Natural killer cell treated with Interleukin-12 subunit alpha and Interleukin-12 subunit beta and Interleukin-15 and Interleukin-18, amount 100 ng/mL, for 72 hours (primary cell): ENCODE results near the gene UBE2C. TPM values are rescaled to one million over a fixed set of nuclear protein-coding genes. Genes with fewer than 3 reads are reported as not detected.
"Not testable (repeated sequence)": the region's sequence is repeated elsewhere in the genome, so short reads cannot be mapped to it uniquely, and the experiment has no call there.

Source experiments
- ATAC-seq, 2 donors: fragments of 150-1000 bp; cut with Tn5 transposase in 1 of 2; sonication (Bioruptor Pico), chemical (Tn5 transposase) in 1 of 2; 2 replicates each; pipeline ENCODE4 v1.10.0; 2021
- DNase-seq: peaks from one replicate; pipeline ENCODE4 v3.0.0; 2022; ENCODE audit warnings: low spot score
- H3K27ac Mint-ChIP-seq, 2 donors: 1 replicate in 1 of 2; 2 replicates in 1 of 2; pipeline ENCODE4 v1.8.0; 2022; ENCODE audit warnings: mixed read lengths in 2 of 2, mild to moderate bottlenecking in 1 of 2, moderate library complexity in 1 of 2
- H3K27me3 Mint-ChIP-seq, 2 donors: 1 replicate in 1 of 2; 2 replicates in 1 of 2; pipeline ENCODE4 v1.8.0; 2022; ENCODE audit warnings: mixed read lengths in 2 of 2
- H3K36me3 Mint-ChIP-seq: one replicate; pipeline ENCODE4 v1.8.0; 2022; ENCODE audit warnings: mixed read lengths
- H3K4me1 Mint-ChIP-seq, 2 donors: 1 replicate in 1 of 2; 2 replicates in 1 of 2; pipeline ENCODE4 v1.8.0; 2022; ENCODE audit warnings: low read depth in 2 of 2, mixed read lengths in 2 of 2, mild to moderate bottlenecking in 1 of 2
- H3K4me3 Mint-ChIP-seq: one replicate; pipeline ENCODE4 v1.8.0; 2022; ENCODE audit warnings: mixed read lengths
- H3K9me3 Mint-ChIP-seq: 2 replicates; pipeline ENCODE4 v1.8.0; 2022; ENCODE audit warnings: mixed read lengths
- total RNA-seq, 2 donors: library from RNA; stranded (reverse); gene quantifications; one replicate each; pipeline ENCODE4 v1.2.3, GENCODE V29; 2022

Gene UBE2C
- total RNA-seq, result 100 to 1,000 TPM in 1 of 2 donors, 10 to 100 TPM in 1; 89.7 to 139 TPM

DNA sequence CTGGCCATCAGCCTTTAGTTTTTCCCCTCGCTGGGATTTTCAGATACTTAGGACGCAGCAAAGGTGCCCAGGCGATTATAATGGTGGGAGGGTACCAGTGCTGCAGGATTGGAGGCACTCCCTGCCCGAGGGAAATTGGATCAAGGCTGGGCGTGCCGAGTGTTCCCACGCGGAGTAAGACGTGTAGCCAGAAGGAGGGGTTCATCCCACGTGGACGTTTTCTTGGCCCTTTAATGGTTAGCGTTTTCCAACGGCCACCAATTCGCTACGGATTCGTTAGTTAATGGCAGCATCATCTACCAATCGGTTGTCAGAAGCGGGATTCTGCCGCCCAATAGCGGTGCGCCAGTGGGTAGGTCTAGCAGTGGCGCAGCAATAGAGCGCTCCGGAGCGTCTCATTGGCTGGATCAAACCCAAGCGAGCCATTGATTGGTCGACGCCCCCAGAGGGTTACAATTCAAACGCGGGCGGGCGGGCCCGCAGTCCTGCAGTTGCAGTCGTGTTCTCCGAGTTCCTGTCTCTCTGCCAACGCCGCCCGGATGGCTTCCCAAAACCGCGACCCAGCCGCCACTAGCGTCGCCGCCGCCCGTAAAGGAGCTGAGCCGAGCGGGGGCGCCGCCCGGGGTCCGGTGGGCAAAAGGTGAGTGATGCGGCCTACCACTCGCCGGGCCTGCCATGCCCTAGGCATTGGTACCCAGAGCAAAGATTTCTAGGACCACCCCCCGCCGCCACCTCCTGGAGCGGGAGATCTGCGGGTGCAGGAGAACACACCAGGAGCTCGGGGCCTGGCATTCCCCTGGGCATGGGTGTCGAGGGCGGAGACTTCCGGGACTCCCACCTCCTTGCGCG, at the start of gene UBE2C:
UBE2C (plus strand) TSS at position 488 of the 849 bp plus-strand sequence; CDS start at position 540, 52 bp downstream.
- H3K27me3 Mint-ChIP-seq, result no peaks in the 10 kb centered on the region
- peak; percentile 99 to 100 for ATAC-seq
- peaks cover 12 to 18% of the 10 kb centered on the region in 2 donors for H3K4me1 Mint-ChIP-seq
- peak within 1 kb of the TSS; percentile 95 for H3K4me3 Mint-ChIP-seq
- no peaks in the 10 kb centered on the region for H3K9me3 Mint-ChIP-seq
- H3K36me3 Mint-ChIP-seq, result peaks cover 26% of the 10 kb centered on the region
- DNase-seq, result peak; percentile 96
- H3K27ac Mint-ChIP-seq, result peak within 1 kb of the TSS; percentile 76 to 87

DNA sequence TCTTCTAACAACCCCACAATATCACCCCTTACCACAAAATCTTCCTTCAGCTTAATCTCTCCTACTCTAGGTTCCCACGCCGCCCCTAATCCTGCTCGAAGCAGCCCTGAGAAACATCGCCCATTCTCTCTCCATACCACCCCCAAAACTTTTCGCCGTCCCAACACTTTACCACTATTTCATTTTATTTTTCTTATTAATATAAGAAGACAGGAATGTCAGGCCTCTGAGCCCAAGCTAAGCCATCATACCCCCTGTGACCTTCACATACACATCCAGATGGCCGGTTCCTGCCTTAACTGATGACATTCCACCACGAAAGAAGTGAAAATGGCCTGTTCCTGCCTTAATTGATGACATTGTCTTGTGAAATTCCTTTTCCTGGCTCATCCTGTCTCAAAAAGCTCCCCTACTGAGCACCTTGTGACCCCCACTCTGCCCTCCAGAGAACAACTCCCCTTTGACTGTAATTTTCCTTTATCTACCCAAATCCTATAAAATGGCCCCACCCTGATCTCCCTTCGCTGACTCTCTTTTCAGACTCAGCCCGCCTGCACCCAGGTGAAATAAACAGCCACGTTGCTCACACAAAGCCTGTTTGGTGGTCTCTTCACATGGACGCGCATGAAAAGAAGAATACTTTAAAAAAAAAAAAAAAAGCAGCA, 47.7 kb upstream of the UBE2C start:
- H3K27ac Mint-ChIP-seq, result not testable (repeated sequence)

DNA sequence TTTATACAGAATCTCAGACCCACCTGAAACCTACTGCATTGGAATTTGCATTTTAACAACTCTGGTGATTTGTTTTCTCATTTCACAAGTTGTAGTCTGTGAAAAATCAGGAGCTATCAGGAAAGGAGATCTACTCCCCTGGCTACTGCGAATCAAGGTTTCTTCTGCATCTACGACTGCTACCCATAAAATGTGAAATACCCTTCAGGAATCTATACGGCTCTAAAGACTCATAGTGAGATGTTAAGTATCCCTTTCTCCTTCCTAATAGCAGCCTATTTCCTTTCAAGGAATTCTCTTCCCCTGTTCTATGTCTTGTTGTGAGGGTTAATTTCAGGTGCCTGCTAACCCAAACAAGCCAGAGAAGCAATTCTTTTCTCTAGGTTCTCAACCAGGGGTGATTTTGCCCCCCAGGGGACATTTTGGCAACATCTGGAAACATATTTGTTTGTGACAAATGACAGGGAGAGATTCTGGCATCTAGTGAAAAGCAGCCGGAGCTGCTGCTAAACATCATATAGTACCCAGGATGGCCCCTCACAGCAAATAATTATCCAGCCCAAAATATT, 47.1 kb upstream of the UBE2C start:
- no peak overlapping the region for H3K27ac Mint-ChIP-seq

More for the DNA sequence above, 47.7 kb upstream of the UBE2C start:
- not testable (repeated sequence) for H3K9me3 Mint-ChIP-seq, ATAC-seq, H3K36me3 Mint-ChIP-seq, DNase-seq, H3K4me3 Mint-ChIP-seq, H3K4me1 Mint-ChIP-seq
- peaks cover 12 to 17% of the 10 kb centered on the region in 2 donors for H3K27me3 Mint-ChIP-seq

DNA sequence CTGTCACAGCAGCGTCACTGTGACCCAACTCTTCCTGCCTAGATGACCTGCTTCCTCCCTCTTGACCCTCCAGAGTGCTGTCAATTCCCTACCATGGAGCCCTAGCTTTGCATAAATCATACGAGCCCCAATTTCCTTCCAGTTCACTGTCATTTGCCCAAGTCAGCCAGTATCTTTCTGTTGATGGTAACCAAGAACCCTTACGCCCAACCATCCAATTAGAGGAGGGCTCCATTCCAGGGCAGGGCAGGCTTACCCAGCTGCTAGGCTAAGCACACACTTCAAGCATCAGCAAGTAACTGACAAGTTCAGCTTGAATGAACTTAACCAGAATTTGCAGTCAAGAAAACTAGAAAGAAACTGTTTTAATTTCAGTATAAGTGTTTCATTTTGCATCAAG, 46.5 kb upstream of the UBE2C start:
- ATAC-seq (no peak), DNase-seq (no peak)
- Mint-ChIP-seq H3K27me3 (peaks cover 6 to 7% of the 10 kb centered on the region in 2 donors), H3K36me3 (no peaks in the 10 kb centered on the region), H3K9me3 (no peaks in the 10 kb centered on the region), H3K27ac (no peak overlapping the region), H3K4me1 (peaks cover 0 to 2% of the 10 kb centered on the region in 2 donors), H3K4me3 (no peak overlapping the region)

More for the DNA sequence above, 47.1 kb upstream of the UBE2C start:
- Mint-ChIP-seq H3K4me1 (no peaks in the 10 kb centered on the region), H3K9me3 (no peaks in the 10 kb centered on the region), H3K27me3 (peaks cover 12% of the 10 kb centered on the region in 2 donors), H3K36me3 (no peaks in the 10 kb centered on the region), H3K4me3 (no peak overlapping the region)
- ATAC-seq (no peak), DNase-seq (no peak)

DNA sequence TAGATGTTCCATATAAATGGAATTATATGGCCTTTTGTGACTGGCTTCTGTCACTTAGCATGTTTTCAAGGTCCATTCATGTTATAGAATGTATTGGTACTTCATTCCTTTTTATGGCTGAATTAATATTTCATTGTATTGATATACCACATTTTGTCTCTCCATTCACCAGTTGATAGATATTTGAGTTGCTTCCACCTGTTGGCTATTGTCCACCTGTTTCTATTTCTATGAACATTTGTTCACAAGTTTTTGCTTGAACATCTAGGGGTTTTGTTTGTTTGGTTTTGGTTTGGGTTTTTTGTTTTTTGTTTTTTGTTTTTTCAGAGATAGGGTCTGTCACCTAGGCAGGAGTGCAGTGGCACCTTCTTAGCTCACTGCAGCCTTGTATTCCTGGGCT, 44.0 kb upstream of the UBE2C start:
- H3K4me1 Mint-ChIP-seq, result peaks cover 0 to 6% of the 10 kb centered on the region in 2 donors
- no peak overlapping the region for H3K27ac Mint-ChIP-seq
- H3K4me3 Mint-ChIP-seq, result no peak overlapping the region
- H3K9me3 Mint-ChIP-seq, result no peaks in the 10 kb centered on the region
- H3K27me3 Mint-ChIP-seq, result peaks cover 0 to 3% of the 10 kb centered on the region in 2 donors
- no peak for DNase-seq
- H3K36me3 Mint-ChIP-seq, result no peaks in the 10 kb centered on the region
- no peak for ATAC-seq

DNA sequence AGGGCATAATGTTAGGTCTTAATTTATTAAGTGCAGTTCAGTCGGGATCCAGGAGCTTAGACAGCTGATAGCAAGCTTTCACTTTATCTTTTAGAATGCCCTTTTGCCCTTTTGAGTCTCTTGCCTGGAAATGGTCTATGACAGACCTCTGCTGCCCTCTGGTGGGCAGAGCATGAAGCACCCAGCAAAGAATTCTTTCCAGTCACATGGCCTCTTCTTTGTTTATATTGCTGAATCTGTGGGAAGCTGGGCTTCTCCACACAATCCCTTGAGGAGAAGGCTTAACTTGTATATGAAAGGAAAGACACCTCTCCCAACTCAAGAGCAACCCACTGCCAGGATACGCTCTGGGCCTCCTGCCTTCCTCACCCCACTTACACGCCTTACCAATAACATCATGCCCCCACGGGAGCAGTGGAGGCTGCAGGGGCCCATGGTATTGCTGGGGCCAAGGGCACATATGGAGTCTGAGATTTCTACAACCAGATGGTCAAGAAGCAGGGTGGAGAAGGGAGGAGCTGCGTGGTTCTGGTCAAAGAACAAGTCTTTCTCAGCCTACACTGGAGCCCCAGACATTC, 41.2 kb upstream of the UBE2C start:
- H3K27me3 Mint-ChIP-seq, result peaks cover 5 to 13% of the 10 kb centered on the region in 2 donors
- no peaks in the 10 kb centered on the region for H3K9me3 Mint-ChIP-seq

DNA sequence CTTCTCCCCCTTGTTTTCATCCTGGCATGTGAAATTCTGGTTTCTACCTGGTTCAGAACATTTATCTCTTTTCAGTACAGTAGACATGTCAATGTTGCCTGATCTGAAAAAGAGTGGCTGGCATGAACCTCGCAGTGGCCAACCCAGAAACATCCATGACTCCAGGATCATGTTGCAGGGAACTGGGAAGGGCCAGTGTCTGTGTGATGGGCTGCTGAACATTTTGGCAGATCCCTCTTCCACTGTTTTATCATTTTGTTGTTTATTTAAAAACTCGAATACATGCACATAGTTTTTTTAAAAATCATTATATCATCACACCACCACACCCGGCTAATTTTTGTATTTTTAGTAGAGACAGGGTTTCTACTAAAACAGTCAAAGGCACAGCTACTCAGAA, 39.8 kb upstream of the UBE2C start:
- H3K9me3 Mint-ChIP-seq, result no peaks in the 10 kb centered on the region
- H3K27me3 Mint-ChIP-seq, result peaks cover 5 to 13% of the 10 kb centered on the region in 2 donors
- no peak for ATAC-seq
- peaks cover 0 to 6% of the 10 kb centered on the region in 2 donors for H3K4me1 Mint-ChIP-seq
- no peak for DNase-seq
- H3K27ac Mint-ChIP-seq, result no peak overlapping the region
- no peak overlapping the region for H3K4me3 Mint-ChIP-seq
- H3K36me3 Mint-ChIP-seq, result no peaks in the 10 kb centered on the region

More for the DNA sequence above, 41.2 kb upstream of the UBE2C start:
- H3K27ac Mint-ChIP-seq, result no peak overlapping the region
- ATAC-seq (peak in 1 of 2 donors; percentile 73), DNase-seq (peak; percentile 77)
- H3K4me1 Mint-ChIP-seq, result peaks cover 0 to 6% of the 10 kb centered on the region in 2 donors
- no peak overlapping the region for H3K4me3 Mint-ChIP-seq
- no peaks in the 10 kb centered on the region for H3K36me3 Mint-ChIP-seq

DNA sequence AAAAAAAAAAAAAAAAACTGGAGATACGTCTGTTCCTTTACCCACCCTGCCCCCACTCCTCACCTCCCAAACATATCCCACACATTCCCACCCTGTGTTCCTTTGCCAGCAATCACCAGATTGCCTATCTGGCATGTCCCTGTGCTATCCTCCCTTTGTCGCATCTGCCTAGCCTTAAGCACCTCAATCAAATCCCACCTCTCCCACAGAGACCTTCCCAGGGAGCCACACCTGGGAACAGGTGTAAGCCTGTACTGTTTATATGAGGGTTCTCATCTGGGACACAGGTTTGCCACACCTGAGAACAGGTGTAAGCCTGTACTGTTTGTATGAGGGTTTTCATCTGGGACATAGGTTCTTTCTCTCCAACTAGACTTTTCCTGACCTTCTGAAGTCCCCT, 37.5 kb upstream of the UBE2C start:
- Mint-ChIP-seq H3K27me3 (peaks cover 7 to 13% of the 10 kb centered on the region in 2 donors), H3K4me3 (no peak overlapping the region), H3K4me1 (peaks cover 0 to 6% of the 10 kb centered on the region in 2 donors), H3K27ac (no peak overlapping the region), H3K9me3 (no peaks in the 10 kb centered on the region), H3K36me3 (no peaks in the 10 kb centered on the region)
- no peak for ATAC-seq
- DNase-seq, result no peak

DNA sequence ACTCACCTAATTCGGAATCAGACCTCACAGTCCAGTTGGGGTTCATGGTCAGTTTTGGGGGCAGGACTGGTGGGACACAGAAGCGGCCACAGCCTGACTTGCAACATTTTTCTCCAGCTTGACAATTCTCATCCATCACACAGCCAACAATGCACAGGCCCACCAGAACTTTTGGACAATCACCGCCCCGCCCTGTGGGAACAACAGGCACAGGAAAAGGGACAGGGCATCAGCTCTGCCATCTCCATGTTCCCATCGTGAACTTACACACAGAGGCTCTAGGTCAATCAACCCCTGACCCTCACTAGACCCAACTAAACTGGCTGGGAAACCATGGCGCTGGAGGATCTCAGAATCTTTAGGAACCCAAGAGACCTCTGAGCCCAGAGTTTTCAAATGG, 37.0 kb upstream of the UBE2C start:
- H3K4me1 Mint-ChIP-seq, result peaks cover 0 to 6% of the 10 kb centered on the region in 2 donors

DNA sequence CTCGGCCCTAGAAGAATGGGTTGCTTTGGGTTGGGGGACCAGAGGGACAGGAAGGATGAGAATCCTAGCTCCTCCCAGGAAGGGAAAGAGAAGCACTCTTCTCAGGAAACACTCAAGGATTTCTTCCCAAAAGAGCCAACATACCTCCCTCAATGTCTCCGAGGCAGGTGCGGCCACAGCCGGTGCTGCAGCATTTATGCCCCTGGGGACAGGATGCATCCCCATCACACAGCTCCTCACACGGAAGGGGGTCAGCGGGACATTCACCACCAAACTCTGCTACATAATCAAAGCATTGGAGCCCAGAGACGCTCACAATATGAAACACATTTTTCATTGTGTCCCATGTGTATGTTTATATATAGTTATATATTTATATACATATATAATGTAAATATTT, 35.5 kb upstream of the UBE2C start:
- DNase-seq (no peak), ATAC-seq (no peak)
- peaks cover 7 to 13% of the 10 kb centered on the region in 2 donors for H3K27me3 Mint-ChIP-seq
- H3K4me1 Mint-ChIP-seq, result no peaks in the 10 kb centered on the region
- H3K9me3 Mint-ChIP-seq, result no peaks in the 10 kb centered on the region
- H3K4me3 Mint-ChIP-seq, result no peak overlapping the region
- H3K27ac Mint-ChIP-seq, result no peak overlapping the region
- H3K36me3 Mint-ChIP-seq, result no peaks in the 10 kb centered on the region

More for the DNA sequence above, 37.0 kb upstream of the UBE2C start:
- ATAC-seq (no peak), DNase-seq (no peak)
- no peak overlapping the region for H3K4me3 Mint-ChIP-seq
- no peak overlapping the region for H3K27ac Mint-ChIP-seq
- H3K27me3 Mint-ChIP-seq, result peaks cover 7 to 13% of the 10 kb centered on the region in 2 donors
- H3K36me3 Mint-ChIP-seq, result no peaks in the 10 kb centered on the region
- H3K9me3 Mint-ChIP-seq, result no peaks in the 10 kb centered on the region

DNA sequence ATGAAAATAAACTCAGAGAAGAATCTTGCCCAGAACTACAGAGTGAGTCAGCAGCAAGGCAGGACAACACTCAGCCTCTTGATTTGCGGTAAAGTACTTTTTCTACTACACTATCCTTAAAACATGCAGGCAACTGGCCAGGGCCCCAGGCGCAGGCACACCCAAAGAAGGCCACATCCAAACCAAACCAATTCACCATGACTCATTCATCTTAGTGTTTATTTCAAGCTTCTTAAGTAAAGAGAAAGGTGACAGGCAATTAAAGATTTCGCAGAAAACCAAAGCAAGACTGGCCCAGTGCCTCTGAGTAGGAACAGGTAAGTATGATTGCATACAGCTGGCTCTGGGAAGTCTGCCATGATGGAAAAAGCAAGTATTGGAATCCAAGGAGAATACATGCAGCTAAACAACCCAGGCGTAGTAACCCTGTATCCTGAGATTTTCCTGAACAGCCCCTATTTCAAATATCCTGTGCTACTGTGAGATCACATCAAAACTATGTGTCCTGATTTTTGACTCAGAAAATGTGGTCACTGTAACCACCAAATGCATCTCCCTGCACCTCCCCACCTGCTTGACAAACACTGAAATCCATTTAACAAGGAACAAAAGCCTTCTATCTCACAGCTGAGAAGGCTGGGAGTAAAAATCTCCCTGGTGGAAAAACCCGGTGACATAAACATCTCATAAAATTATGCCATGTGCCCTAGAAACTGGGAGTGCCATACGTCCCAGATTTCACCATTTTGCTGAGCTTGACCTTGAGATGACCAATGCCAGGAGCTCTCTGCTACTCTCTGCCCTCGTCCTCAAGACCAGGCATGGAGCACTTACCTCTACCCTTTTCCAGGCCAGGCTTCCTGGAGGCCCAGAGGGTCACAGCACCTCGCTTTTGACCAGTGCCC, 33.2 kb upstream of the UBE2C start:
- no peaks in the 10 kb centered on the region for H3K36me3 Mint-ChIP-seq
- no peaks in the 10 kb centered on the region for H3K9me3 Mint-ChIP-seq
- no peak for DNase-seq
- H3K27ac Mint-ChIP-seq, result no peak overlapping the region
- peaks cover 7 to 13% of the 10 kb centered on the region in 2 donors for H3K27me3 Mint-ChIP-seq
- no peak for ATAC-seq
- H3K4me1 Mint-ChIP-seq, result peaks cover 2 to 7% of the 10 kb centered on the region in 2 donors
- no peak overlapping the region for H3K4me3 Mint-ChIP-seq

DNA sequence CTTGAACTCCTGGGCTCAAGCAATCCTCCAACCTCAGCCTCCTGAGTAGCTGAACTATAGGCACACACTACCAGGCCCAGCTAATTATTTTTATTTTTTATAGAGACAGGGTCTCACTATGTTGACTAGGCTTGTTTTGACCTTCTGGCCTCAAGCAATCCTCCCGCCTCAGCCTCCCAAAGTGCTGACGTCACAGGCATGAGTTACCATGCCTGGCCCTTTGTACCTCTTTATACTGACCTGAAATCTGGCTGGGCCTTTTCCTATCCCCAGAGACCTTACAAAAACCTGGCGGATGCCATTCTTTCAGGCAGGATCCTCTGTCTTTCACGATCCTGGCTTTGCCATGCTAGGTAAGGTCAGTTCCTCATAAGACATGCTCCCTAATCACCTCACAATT, 32.3 kb upstream of the UBE2C start:
- ATAC-seq (no peak), DNase-seq (no peak)
- Mint-ChIP-seq H3K36me3 (no peaks in the 10 kb centered on the region), H3K4me3 (no peak overlapping the region), H3K9me3 (no peaks in the 10 kb centered on the region), H3K4me1 (peaks cover 2 to 7% of the 10 kb centered on the region in 2 donors), H3K27ac (no peak overlapping the region), H3K27me3 (peaks cover 4 to 10% of the 10 kb centered on the region in 2 donors)
